ELR (cell line): ENCODE results near the gene DNAH6.
"Not testable (repeated sequence)": the region's sequence is repeated elsewhere in the genome, so short reads cannot be mapped to it uniquely, and the experiment has no call there.

Experiments used
- DNase-seq: peaks from one replicate; pipeline ENCODE4 v3.0.0-alpha.2; 2015; ENCODE audit warnings: low read depth

DNAH6 gene, protein sequence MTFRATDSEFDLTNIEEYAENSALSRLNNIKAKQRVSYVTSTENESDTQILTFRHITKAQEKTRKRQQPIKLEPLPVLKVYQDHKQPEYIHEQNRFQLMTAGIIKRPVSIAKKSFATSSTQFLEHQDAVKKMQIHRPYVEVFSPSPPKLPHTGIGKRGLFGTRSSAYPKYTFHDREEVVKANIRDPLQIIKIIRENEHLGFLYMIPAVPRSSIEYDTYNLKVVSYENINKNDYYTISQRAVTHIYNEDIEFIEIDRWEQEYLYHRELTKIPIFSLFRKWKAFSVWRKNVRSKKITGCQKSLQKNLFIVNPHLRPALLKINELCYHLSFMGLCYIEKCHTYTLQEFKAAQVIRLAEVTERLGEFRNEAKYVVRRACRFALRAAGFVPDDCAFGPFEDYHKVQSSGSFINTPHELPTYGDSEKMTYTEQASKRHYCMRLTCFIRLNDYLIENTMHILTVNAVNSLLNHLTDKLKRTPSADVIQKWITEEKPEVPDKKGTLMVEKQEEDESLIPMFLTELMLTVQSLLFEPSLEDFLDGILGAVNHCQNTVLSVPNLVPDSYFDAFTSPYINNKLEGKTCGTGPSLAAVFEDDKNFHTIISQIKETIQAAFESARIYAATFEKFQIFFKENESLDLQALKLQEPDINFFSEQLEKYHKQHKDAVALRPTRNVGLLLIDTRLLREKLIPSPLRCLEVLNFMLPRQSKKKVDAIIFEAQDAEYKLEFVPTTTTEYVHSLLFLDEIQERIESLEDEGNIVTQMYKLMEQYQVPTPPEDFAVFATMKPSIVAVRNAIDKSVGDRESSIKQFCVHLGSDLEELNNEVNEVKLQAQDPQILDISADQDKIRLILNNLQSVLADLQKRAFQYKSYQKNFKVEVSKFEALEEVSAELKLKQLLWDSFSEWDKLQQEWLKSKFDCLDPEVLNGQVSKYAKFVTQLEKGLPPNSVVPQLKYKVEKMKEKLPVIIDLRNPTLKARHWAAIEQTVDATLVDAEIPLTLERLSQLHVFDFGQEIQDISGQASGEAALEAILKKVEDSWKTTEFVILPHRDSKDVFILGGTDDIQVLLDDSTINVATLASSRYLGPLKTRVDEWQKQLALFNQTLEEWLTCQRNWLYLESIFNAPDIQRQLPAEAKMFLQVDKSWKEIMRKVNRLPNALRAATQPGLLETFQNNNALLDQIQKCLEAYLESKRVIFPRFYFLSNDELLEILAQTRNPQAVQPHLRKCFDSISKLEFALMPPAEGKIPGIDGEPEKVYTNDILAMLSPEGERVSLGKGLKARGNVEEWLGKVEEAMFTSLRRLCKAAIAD (N-terminal part only)

GRCh38 chr2:84516234-84516986, at the start of gene DNAH6:
Gene DNAH6 (plus strand): TSS chr2:84516498. CDS start chr2:84517827, 1,329 bp downstream.
- DNase-seq, result peak; percentile 88

- no peak for DNase-seq
Observed at GRCh38 chr2:84467389-84467788, 48.9 kb upstream of the DNAH6 start.

- DNase-seq, result not testable (repeated sequence)
Observed at GRCh38 chr2:84472423-84472822, 43.9 kb upstream of the DNAH6 start.

GRCh38 chr2:84472856-84473565, 43.3 kb upstream of the DNAH6 start:
- no peak for DNase-seq

DNA sequence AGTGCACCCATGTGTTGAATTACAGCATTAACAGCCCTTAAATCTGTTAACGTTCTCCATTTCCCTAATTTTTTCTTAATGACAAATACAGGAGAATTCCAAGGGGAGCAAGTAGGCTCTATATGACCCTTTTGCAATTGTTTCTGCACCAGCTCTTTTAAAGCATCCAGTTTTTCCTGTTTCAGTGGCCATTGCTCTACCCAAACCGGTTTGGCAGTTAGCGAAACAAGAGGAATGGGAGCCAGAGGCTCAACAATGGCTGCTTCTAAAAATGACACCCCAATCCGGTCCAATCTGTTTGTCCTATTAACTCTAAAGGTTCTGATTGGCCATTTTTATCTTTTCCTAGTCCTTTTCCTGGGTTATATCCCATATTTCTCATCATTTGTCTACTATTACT, 42.1 kb upstream of the DNAH6 start:
- no peak for DNase-seq

- DNase-seq, result no peak
Observed at GRCh38 chr2:84477886-84478285, 38.4 kb upstream of the DNAH6 start.

GRCh38 chr2:84478867-84479266, 37.4 kb upstream of the DNAH6 start:
- no peak for DNase-seq

- DNase-seq, result peak; percentile 90
Observed at GRCh38 chr2:84481702-84482101, 34.6 kb upstream of the DNAH6 start.

- no peak for DNase-seq
Observed at GRCh38 chr2:84482603-84483002, 33.7 kb upstream of the DNAH6 start.

DNA sequence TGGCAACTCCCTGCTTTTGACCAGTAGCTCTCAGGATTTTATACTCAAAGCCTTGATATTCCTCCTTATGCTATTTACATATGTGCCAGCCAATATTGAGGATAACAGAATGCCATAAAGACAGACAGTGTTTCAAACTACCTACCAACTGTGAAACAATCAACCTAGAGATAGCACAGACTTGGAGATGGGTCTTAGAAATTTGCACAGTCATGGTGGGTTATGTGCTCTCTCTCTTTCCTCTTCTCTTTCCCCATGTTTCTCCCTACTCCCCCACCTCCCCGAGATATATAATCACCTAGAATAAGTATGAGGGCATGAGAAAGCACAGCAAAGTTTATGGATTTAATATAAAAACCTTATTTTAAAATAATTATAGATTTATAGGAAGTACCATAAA, 33.0 kb upstream of the DNAH6 start:
- DNase-seq, result no peak

- DNase-seq, result no peak
Observed at GRCh38 chr2:84486441-84487115, 29.7 kb upstream of the DNAH6 start.

GRCh38 chr2:84487298-84487996, 28.9 kb upstream of the DNAH6 start:
- DNase-seq, result no peak

DNA sequence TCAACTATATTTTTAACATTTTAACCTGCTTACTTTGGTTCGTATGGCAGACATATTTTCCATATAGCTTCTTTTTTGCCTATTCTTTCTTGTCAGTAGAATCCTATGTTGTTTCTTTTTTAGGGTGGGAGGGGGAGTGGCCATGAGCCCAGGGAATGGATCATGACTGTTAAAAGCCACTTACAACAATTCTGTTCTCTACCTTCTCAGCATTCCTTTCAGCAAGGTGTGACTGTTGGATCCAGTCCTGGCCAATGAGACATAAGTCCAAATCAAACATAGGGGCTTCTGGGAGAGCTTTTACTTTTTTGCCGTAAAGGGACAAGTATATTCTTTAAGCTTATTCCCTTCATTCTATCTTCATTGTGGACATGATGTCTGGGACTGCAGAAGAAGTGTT, 25.0 kb upstream of the DNAH6 start:
- DNase-seq, result no peak

- DNase-seq, result no peak
Observed at GRCh38 chr2:84491741-84492140, 24.6 kb upstream of the DNAH6 start.

DNA sequence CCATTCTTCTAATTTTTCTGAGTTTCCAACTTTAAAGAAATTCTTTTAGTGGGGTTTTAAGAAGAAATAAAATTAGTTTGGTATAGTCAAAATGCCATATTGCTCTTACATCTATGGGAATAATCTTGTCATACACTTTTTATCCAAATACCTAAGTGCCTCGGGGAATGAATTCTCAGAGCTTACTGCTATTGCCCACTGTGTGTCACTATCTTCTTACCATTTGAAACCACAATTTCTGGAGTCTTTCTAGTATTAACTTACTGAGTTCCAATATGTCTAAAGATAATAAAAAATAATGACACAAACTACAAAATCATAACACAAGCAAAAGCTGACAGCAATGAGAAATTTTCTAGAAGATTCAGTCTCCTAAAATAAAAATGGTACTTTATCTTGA, 23.7 kb upstream of the DNAH6 start:
- DNase-seq, result peak; percentile 72

- DNase-seq, result peak; percentile 98
Observed at GRCh38 chr2:84493514-84493913, 22.8 kb upstream of the DNAH6 start.

DNA sequence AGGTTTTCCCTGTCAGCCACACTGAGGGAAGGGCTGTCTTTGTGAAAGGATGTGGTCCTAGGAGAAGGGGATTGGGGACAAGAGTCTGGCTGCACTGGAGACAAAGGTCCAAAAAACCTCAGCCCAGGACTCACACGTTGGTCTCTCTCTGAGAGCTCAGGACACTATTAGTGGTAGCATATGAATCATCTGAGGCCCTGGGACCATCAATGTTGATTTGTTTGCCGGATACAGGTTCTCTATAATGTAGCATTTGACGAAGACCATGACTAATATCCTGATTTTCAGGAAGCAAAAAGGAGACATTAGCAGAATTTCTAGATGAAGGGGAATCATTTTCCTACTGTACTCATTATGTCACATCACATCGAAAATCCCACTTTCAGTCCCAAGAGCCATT, 22.2 kb upstream of the DNAH6 start:
- DNase-seq, result peak; percentile 95

DNA sequence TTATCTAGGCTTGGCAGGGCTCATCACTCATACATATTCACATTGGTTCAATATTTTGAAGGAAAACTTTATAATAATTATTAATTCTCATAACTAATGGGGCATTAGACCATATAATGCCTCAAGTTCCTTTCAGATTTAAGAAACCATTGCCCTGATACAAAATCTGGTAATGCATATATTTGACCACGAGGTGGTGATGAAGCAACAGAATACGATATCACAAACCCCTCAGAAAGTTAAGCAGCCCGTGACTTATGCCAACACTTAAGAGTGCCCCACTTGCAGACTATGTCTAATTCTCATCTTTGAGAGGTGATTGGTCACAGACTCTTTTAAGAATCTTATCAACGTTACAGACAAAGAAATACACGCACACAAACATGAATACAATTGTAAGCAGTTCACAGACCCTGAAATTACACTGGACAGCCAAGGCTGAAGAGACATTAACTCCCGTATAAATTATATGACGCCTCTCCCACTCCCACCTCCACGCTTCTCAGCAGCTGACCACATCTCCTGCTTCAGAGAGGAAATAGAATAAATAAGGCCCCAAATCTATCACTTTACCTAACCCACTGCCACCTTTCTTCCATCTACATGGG, 20.7 kb upstream of the DNAH6 start:
- DNase-seq, result peak; percentile 86

- DNase-seq, result no peak
Observed at GRCh38 chr2:84496386-84496785, 19.9 kb upstream of the DNAH6 start.
